A673 (cell line): ENCODE data around the gene CHST2. TPM values are rescaled to one million over a fixed set of nuclear protein-coding genes. Genes with fewer than 3 reads are reported as not detected.
A peak's percentile ranks its signal among the peaks of the same experiment; 100 is the strongest.

Experiments
- BruUV-seq: library from RNA; stranded (reverse); fragments of 400-500 nt; replicated peaks from 2 replicates; lab custom pipeline; 2021; lab: Mats Ljungman, UMichigan
- CTCF ChIA-PET: fragments of 300-600 bp; sonication (Branson Sonifier 250); formaldehyde crosslinking; loops from one replicate; lab custom pipeline; 2022; ENCODE audit warnings: antibody characterized with exemption; lab: Charles Lee
- POLR2A ChIA-PET: fragments of 300-600 bp; sonication (Branson Sonifier 250); formaldehyde crosslinking; loops from one replicate; lab custom pipeline; 2022; ENCODE audit warnings: antibody characterized with exemption; ENCODE audit not compliant: low non-redundant PET; lab: Charles Lee
- DNase-seq: peaks from one replicate; pipeline ENCODE4 v3.0.0-alpha.2; 2015; ENCODE audit warnings: low spot score
- H3K27ac ChIP-seq: fragments of 200-600 bp; sonication (generic); 2 replicates; pipeline ENCODE4 v1.5.1; 2016; ENCODE audit warnings: mixed run types, low read depth, mild to moderate bottlenecking, mixed read lengths, antibody characterized with exemption, low read length; ENCODE audit not compliant: poor library complexity, severe bottlenecking
- H3K27me3 ChIP-seq: fragments of 200-600 bp; sonication (generic); replicated peaks from 2 replicates; pipeline ENCODE4 v1.6.1; 2017; ENCODE audit warnings: mixed run types, low read depth, mild to moderate bottlenecking, mixed read lengths, antibody characterized with exemption, low read length; ENCODE audit not compliant: insufficient read depth, poor library complexity
- H3K36me3 ChIP-seq: fragments of 200-600 bp; sonication (generic); 2 replicates; pipeline ENCODE4 v1.6.1; 2016; ENCODE audit warnings: mixed run types, mild to moderate bottlenecking, mixed read lengths, antibody characterized with exemption, low read length; ENCODE audit not compliant: insufficient read depth, poor library complexity, severe bottlenecking
- H3K4me1 ChIP-seq: fragments of 200-600 bp; sonication (generic); 2 replicates; pipeline ENCODE4 v1.6.1; 2017; ENCODE audit warnings: mixed run types, mild to moderate bottlenecking, mixed read lengths, antibody characterized with exemption, low read length; ENCODE audit not compliant: insufficient read depth, poor library complexity, severe bottlenecking
- H3K4me3 ChIP-seq: fragments of 200-600 bp; sonication (generic); 2 replicates; pipeline ENCODE4 v1.5.1; 2016; ENCODE audit warnings: low read depth, mixed run types, mild to moderate bottlenecking, mixed read lengths, low read length; ENCODE audit not compliant: poor library complexity, severe bottlenecking
- H3K9me3 ChIP-seq: fragments of 200-600 bp; sonication (generic); 2 replicates; pipeline ENCODE4 v1.6.1; 2016; ENCODE audit warnings: mixed run types, low read depth, mild to moderate bottlenecking, mixed read lengths, antibody characterized with exemption, low read length; ENCODE audit not compliant: poor library complexity, severe bottlenecking
- EZH2 ChIP-seq: fragments of 200-600 bp; sonication (generic); IDR thresholded peaks from 2 replicates; pipeline ENCODE4 v1.6.1; 2017; ENCODE audit warnings: borderline replicate concordance, low read depth, mild to moderate bottlenecking, mixed read lengths, antibody characterized with exemption, low read length; ENCODE audit not compliant: poor library complexity, severe bottlenecking
- intact Hi-C: fragments of 100-400 bp; cut with micrococcal nuclease; formaldehyde crosslinking; loops from one replicate; pipeline ENCODE4 v1.10.0; 2022; ENCODE audit not compliant: unreplicated experiment
- total RNA-seq: library from RNA; stranded (reverse); gene quantifications from 2 replicates; pipeline ENCODE4 v1.2.3, GENCODE V29; 2021
- TF ChIP-seq, protein P1 (sequence below): fragments of 300-800, 200-600 bp; sonication (generic); conservative IDR thresholded peaks from 2 replicates; pipeline ENCODE4 v1.5.1; 2017; ENCODE audit warnings: low read depth, mild to moderate bottlenecking, antibody characterized with exemption, low read length, moderate library complexity, mixed read lengths

The CHST2 gene
- total RNA-seq, 1 experiment from 2014 or later: 0.64 TPM

DNA sequence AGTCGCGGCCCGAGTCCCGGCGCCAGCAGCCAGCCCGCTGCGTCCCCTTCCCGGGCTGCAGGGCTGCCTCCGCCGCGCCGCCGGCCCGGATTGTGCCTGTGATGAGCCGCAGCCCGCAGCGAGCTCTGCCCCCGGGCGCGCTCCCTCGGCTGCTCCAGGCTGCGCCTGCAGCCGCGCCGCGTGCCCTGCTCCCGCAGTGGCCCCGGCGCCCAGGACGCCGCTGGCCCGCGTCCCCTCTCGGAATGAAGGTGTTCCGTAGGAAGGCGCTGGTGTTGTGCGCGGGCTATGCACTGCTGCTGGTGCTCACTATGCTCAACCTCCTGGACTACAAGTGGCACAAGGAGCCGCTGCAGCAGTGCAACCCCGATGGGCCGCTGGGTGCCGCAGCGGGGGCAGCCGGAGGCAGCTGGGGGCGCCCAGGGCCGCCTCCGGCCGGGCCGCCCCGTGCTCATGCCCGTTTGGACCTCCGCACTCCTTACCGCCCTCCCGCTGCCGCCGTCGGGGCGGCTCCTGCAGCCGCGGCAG lies 1.2 kb downstream of the CHST2 start:
- no peak for TF ChIP-seq EZH2
- TF ChIP-seq, protein P1, sequence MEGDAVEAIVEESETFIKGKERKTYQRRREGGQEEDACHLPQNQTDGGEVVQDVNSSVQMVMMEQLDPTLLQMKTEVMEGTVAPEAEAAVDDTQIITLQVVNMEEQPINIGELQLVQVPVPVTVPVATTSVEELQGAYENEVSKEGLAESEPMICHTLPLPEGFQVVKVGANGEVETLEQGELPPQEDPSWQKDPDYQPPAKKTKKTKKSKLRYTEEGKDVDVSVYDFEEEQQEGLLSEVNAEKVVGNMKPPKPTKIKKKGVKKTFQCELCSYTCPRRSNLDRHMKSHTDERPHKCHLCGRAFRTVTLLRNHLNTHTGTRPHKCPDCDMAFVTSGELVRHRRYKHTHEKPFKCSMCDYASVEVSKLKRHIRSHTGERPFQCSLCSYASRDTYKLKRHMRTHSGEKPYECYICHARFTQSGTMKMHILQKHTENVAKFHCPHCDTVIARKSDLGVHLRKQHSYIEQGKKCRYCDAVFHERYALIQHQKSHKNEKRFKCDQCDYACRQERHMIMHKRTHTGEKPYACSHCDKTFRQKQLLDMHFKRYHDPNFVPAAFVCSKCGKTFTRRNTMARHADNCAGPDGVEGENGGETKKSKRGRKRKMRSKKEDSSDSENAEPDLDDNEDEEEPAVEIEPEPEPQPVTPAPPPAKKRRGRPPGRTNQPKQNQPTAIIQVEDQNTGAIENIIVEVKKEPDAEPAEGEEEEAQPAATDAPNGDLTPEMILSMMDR: no peak
- BruUV-seq: no TSS peak
- intact Hi-C loops: loop anchor here (1.0 to 10.0 kb wide), 3 partner anchors 207 to 554 kb away; no protein-coding TSS in a partner anchor
- Histone ChIP-seq H3K4me1 (peaks cover 7% of the 10 kb centered on the region), H3K27ac (no peak overlapping the region), H3K9me3 (no peaks in the 10 kb centered on the region), H3K4me3 (peak overlapping the region; percentile 58), H3K27me3 (peaks cover 33% of the 10 kb centered on the region), H3K36me3 (no peaks in the 10 kb centered on the region)
- CTCF ChIA-PET: interaction anchor here (2.0 kb wide), 1 partner anchor 523 kb away, joined by 7 read pairs; no protein-coding TSS in a partner anchor
- peak; percentile 25 for DNase-seq
- POLR2A ChIA-PET: no interaction called here

DNA sequence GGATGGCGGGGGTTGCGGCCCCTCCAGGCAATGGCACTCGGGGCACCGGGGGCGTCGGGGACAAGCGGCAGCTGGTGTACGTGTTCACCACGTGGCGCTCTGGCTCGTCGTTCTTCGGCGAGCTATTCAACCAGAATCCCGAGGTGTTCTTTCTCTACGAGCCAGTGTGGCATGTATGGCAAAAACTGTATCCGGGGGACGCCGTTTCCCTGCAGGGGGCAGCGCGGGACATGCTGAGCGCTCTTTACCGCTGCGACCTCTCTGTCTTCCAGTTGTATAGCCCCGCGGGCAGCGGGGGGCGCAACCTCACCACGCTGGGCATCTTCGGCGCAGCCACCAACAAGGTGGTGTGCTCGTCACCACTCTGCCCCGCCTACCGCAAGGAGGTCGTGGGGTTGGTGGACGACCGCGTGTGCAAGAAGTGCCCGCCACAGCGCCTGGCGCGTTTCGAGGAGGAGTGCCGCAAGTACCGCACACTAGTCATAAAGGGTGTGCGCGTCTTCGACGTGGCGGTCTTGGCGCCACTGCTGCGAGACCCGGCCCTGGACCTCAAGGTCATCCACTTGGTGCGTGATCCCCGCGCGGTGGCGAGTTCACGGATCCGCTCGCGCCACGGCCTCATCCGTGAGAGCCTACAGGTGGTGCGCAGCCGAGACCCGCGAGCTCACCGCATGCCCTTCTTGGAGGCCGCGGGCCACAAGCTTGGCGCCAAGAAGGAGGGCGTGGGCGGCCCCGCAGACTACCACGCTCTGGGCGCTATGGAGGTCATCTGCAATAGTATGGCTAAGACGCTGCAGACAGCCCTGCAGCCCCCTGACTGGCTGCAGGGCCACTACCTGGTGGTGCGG lies 1.9 kb downstream of the CHST2 start:
- Histone ChIP-seq H3K36me3 (no peaks in the 10 kb centered on the region), H3K4me3 (peak overlapping the region; percentile 58), H3K27ac (no peak overlapping the region), H3K27me3 (peaks cover 33% of the 10 kb centered on the region), H3K4me1 (peaks cover 7% of the 10 kb centered on the region), H3K9me3 (no peaks in the 10 kb centered on the region)
- CTCF ChIA-PET: interaction anchor here (2.0 kb wide), 1 partner anchor 523 kb away, joined by 7 read pairs; no protein-coding TSS in a partner anchor
- intact Hi-C loops: loop anchor here (1.0 to 10.0 kb wide), 3 partner anchors 206 to 553 kb away; no protein-coding TSS in a partner anchor
- DNase-seq: peak; percentile 72
- TF ChIP-seq, protein P1: peak; percentile 67
- no peak for TF ChIP-seq EZH2
- POLR2A ChIA-PET: no interaction called here
- no TSS peak for BruUV-seq

DNA sequence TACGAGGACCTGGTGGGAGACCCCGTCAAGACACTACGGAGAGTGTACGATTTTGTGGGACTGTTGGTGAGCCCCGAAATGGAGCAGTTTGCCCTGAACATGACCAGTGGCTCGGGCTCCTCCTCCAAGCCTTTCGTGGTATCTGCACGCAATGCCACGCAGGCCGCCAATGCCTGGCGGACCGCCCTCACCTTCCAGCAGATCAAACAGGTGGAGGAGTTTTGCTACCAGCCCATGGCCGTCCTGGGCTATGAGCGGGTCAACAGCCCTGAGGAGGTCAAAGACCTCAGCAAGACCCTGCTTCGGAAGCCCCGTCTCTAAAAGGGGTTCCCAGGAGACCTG lies 2.5 kb downstream of the CHST2 start:
- BruUV-seq: no TSS peak
- no peaks in the 10 kb centered on the region for H3K36me3 ChIP-seq
- H3K4me3 ChIP-seq: no peak overlapping the region
- no peaks in the 10 kb centered on the region for H3K9me3 ChIP-seq
- ChIA-PET POLR2A (no interaction called here), CTCF (interaction anchor here (2.0 kb wide), 1 partner anchor 522 kb away, joined by 7 read pairs; no protein-coding TSS in a partner anchor)
- no peak overlapping the region for H3K27ac ChIP-seq
- TF ChIP-seq EZH2: no peak
- TF ChIP-seq, protein P1: no peak
- peaks cover 33% of the 10 kb centered on the region for H3K27me3 ChIP-seq
- intact Hi-C loops: loop anchor here (5.0 to 10.0 kb wide), 2 partner anchors 205 to 553 kb away; no protein-coding TSS in a partner anchor
- DNase-seq: no peak
- peaks cover 7% of the 10 kb centered on the region for H3K4me1 ChIP-seq
